Cortex of kidney (tissue), 1 donor: Measurements from ENCODE around the gene FOXN1.
"Not testable (repeated sequence)": the region's sequence is repeated elsewhere in the genome, so short reads cannot be mapped to it uniquely, and the experiment has no call there.

Source experiments
- DNase-seq: peaks from one replicate; lab custom pipeline; 2025; lab: John Stamatoyannopoulos, UW

The FOXN1 gene, protein sequence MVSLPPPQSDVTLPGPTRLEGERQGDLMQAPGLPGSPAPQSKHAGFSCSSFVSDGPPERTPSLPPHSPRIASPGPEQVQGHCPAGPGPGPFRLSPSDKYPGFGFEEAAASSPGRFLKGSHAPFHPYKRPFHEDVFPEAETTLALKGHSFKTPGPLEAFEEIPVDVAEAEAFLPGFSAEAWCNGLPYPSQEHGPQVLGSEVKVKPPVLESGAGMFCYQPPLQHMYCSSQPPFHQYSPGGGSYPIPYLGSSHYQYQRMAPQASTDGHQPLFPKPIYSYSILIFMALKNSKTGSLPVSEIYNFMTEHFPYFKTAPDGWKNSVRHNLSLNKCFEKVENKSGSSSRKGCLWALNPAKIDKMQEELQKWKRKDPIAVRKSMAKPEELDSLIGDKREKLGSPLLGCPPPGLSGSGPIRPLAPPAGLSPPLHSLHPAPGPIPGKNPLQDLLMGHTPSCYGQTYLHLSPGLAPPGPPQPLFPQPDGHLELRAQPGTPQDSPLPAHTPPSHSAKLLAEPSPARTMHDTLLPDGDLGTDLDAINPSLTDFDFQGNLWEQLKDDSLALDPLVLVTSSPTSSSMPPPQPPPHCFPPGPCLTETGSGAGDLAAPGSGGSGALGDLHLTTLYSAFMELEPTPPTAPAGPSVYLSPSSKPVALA

DNA sequence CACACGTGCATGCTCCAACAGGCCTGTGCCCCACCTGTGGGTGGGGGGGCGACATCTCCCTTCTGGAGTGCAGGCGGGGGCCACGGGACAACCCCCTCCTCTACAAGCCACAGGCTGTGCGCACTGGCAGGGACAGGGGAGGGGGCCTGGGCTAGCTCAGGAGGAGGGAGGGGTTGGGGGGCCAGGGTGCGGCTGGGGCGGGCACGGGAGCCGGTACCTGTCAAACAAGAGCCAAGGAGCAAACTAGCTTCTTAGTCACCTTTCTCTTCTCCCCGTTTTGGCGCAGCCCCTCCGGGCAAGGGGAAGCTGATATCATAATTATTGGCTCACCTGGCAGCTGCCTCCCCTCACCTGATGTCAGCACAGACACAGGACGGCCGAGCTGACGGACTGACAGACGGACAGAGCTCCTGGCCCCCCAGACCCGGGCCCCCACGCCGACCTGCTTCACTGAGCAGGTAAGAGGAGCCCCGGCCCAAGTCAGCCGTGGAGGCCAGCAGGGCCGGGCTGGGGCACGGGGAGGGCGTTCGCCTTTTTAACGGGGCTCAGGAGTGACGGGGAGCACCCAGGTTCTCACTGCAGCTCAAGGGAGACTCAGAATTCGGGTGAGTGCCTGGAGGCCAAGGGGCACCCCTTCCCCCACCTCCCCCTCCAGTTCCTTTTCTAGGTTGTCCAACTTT, at the start of gene FOXN1:
FOXN1 (plus strand) TSS at position 363 of the 680 bp plus-strand sequence. CDS start 17,622 bp downstream, outside the sequence.
- no peak for DNase-seq

DNA sequence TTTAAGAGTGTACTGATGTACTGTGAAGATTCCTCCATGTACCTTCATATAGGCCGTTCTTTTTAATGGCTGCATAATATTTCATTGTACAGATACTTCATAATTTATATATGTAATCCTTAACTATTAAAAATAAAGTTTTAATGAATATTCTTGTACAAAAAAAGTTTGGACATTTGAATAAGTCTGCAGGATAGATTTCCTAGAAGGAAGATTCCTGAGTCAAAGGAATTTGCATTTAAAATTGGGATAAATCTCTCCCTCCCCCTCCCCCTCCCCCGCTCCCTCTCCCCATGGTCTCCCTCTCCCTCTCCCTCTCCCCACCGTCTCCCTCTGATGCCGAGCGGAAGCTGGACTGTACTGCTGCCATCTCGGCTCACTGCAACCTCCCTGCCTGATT, 48.3 kb upstream of the FOXN1 start:
- no peak for DNase-seq

DNA sequence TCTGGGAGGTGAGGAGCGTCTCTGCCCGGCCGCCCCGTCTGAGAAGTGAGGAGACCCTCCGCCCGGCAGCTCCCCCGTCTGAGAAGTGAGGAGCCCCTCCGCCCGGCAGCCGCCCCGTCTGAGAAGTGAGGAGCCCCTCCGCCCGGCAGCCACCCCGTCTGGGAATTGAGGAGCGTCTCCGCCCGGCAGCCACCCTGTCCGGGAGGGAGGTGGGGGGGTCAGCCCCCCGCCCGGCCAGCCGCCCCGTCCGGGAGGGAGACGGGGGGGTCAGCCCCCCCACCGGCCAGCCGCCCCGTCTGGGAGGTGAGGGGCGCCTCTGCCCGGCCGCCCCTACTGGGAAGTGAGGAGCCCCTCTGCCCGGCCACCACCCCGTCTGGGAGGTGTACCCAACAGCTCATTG, 47.3 kb upstream of the FOXN1 start:
- not testable (repeated sequence) for DNase-seq

DNA sequence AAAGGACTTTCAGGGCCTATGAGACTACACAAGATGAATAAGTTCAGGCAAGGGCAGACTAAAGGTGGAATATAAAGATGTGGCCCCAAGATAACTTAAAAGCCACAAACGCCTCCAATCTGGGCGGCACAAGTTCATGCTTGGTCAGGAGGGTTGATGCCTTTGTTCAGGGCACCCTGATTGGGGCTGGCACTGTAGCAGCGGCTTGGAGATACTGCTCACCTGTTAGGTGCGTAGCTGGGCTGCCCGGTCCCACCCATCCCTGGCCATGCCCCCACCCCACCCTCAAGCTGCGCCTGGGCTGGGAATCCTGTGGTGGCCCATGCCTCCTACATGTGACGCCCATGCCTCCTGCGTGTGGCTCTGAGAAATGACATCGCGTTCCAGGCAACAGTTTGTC, 45.2 kb upstream of the FOXN1 start:
- no peak for DNase-seq

DNA sequence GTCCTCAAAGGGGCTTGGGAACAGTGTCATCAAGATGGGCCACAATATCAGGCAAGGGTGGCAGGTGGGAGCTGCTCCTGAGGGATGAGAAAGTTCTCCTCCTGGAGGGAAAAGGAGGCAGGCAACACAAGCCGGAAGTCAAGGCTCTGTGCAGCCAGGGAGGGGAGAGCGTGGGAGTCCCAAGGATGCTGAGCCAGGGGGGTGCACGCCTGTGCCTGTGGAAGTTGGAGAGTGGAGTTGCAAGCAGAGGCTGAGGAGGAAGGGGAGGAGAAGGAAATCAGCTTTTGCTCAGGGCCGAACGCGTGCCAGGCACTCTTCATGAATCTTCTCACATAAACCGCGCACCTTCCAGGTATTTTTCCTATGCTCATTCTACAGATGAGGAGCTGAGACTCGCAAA, 40.1 kb upstream of the FOXN1 start:
- no peak for DNase-seq

DNA sequence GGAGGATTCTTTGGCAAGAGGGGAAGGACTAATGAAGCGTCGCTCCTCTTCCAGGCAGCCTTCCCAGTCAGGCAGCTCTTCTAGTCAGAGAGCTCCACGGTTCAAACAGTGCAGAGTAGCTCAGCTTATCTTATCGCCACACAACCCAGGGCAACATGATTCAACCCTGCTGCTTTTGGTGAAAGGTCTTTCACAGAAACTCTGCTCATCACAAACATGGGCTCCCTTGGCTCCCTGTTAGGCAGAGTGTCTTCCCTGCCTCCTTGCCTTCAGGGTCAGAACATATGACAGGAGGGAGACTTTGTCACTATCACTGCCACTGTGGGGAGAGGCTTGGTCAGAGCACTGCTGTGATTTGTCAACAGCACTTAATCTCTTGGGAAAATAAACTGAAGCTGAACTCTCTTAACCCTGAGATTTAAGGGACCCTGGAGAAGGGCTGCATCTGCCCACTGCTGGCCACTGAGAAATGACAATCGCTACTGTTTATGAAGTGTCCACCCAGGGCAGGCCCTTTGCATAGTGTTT, 39.6 kb upstream of the FOXN1 start:
- no peak for DNase-seq

DNA sequence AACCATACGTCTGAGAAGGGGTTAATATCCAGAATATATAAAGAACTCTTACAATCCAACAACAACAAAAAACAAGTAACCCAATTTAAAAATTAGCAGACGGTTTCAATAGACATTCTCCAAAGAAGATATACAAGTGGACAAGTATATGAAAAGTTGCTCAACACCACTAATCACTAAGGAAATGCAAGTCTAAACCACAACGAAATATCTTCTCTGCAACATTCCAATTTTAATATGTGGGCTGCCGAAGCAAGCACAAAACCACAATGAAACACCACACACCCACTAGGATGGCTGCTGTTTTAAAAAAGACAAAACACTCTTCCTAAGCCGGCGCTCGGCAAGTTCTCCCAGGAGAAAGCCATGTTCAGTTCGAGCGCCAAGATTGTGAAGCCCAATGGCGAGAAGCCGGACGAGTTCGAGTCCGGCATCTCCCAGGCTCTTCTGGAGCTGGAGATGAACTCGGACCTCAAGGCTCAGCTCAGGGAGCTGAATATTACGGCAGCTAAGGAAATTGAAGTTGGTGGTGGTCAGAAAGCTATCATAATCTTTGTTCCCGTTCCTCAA, 38.6 kb upstream of the FOXN1 start:
- no peak for DNase-seq

DNA sequence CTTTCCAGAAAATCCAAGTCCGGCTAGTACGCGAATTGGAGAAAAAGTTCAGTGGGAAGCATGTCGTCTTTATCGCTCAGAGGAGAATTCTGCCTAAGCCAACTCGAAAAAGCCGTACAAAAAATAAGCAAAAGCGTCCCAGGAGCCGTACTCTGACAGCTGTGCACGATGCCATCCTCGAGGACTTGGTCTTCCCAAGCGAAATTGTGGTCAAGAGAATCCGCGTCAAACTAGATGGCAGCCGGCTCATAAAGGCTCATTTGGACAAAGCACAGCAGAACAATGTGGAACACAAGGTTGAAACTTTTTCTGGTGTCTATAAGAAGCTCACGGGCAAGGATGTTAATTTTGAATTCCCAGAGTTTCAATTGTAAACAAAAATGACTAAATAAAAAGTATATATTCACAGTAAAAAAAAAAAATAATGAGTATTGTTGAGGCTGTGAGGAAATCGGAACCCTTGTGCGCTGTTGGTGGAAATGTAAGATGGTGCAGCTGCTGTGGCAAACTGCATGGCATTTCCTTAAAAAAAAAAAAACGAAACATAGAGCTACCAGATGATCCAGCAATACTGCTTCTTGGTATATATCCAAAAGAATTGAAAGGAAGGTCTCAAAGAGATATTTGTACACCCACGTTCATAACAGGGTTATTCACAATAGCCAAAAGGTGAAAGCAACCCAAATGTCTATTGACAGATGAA, 38.0 kb upstream of the FOXN1 start:
- not testable (repeated sequence) for DNase-seq

DNA sequence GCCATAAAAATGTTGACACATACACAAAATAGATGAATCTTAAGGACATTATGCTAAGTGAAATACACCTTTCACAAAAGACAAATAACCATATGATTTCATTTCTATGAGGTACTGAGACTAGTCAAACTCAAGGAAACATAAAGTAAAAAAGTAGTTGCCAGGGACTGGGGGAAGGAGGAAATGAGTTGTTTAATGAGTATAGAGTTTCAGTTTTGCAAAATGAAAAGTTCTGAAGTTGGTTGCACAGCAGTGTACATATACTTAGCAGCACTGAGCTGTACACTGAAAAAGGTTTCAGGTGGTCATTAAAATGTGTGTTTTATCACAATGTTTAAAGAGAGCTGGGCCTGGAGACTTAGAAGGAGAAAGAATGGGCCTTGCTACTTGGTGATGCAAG, 37.4 kb upstream of the FOXN1 start:
- no peak for DNase-seq

DNA sequence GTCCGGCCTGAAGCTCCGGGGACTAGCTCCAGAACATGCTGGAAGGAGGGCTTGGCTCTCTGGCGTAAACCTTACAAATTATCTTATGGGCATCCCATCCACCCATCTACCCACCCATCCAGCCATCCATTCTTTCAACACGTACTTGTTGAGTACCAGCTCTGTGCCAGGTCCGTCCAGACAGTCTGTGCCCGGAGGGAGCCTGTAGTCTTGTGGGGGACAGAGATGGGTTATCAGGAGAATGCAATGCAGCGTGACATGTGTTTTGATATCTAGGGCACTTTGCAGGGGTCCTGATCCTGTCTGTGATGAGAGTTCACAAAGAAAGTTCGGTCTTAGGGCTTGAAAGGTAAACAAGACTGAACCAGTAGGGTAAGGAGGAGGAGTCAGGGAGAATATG, 36.8 kb upstream of the FOXN1 start:
- no peak for DNase-seq

DNA sequence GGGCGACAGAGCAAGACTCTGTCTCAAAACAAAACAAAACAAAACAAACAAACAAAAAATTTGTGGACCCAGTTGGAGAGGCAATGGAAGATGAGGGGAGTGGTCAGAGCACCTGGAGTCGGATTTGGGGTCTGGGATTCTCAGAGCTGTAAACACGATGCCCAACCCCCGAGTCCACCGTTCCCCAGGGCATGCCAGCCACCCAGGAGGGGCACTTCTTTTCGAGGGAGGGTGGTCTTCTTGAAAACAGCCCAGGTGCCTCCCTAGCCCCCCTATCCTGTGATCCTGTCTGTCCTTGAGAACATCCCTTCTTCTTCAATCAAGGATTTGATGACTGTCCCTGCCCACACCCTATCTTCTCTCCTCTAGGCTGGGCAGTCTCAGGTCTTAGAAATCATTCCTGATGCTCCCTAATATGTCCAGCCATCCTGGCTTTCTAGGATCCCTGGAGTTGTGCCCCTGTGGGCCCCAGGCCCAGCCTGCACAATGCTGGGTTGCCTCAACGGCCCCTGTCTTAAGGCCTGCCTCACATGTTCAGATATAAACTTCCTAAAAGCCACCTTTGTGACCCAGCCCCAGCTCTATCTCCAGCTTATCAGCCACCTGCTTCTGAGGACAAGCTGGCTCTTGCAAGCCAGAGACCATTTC, 35.8 kb upstream of the FOXN1 start:
- no peak for DNase-seq

DNA sequence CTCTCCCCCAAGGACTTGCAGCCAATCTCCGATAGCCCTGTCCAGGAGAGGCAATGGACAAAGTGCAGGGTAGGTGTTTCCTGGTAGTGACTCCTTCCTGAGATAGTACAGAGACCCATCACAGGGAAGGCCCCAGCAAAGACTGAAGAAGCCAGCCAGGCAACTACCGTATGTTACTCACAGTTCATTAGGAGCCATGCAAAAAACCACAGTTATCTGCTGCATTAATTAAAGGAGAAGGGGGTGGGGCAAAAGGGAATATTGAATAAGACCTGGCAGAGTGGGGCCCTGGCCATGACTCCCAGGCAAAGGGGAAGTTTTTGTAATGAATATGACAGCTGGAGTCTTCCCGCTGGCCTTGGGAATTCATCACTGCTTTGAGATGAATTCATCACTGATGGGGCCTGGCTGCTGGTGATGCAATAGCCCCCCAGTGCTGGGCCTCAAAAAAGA, 35.2 kb upstream of the FOXN1 start:
- DNase-seq: no peak

DNA sequence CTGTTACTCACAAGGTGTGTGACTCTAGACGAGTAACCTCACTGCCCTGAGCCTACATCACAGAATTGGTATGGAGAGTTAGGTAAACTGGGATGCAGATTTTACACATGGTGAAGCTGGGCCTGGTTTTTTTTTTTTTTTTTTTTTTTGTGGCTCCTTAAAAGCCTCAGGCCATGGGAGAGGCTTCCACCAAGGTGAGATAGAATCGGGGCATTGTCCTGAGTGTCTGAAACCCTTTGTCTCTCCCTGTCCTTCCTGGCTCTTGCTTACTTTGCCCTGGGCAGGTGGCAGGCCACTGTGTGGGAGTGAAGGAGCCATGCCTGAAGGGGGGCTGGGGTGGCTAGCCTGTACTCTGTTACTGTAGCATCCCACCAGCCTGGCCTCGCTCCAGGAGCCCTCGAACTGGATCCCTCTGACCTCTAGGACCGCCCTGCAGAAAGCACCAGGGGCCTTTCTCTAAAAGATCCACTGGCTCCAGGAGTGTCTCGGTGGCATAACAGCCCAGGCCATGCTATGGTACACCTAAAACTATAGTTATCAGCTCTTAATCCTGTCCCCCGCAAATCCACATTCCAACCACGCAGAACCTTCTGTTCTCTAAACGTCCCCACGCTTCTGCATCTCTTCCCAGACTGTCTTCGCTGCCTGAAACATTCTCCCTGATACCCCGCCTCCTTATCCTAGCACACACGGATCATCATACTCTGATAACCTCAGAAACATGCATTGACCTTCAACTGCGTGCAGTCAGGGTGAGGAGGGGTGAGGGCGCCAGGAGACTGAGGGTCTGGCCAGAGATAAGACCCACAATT, 34.4 kb upstream of the FOXN1 start:
- DNase-seq: no peak

DNA sequence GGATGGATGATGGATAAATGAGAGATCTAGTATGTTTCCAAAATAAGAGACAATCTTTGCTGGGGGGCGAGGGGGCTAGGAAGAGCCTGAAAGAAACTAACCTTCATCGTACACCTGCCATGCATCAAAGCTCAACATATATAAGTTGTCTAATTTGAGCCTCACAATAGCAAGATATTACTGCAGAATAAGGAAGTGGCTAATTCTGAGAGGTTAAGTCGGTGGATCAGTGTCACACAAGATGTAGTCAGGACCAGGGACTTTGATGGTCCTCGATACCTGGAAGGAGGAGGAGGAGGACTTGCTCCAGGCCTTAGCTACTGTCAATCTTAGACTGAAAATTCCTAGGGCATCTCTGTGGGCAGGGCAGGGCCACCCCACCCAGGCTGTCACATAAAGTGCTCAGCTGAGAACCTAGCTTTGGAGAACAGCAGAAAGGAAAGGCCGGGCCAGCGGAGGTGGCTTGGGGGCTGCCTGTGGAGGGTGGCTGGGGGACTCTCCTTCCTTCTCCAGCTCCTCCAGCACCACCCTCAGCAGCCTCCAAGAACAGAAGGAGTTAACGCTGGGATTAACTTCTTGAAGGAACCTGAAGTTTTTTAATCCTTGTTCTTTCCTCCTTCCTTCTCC, 33.2 kb upstream of the FOXN1 start:
- no peak for DNase-seq

DNA sequence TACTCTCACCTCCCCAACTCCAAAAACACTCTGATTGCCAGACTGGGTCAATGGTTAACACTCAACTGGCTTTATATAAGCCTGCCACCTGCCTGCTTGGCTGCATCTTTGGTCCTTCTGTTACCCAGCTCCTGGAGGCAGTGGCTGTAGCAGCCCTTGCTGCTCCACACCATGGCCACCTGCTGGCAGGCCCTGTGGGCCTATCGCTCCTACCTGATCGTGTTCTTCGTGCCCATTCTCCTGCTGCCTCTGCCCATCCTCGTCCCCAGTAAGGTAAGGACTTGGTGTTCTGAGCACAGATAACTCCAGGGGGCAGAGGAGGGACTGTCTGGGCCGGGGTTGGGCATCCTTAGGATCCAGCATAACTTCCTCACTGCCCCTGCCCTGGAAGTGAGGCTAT, 32.6 kb upstream of the FOXN1 start, which contains the start of gene SLC13A2:
SLC13A2 (plus strand) TSS at position 103 of the 400 bp plus-strand sequence; CDS start at position 172, 69 bp downstream.
- DNase-seq: no peak

DNA sequence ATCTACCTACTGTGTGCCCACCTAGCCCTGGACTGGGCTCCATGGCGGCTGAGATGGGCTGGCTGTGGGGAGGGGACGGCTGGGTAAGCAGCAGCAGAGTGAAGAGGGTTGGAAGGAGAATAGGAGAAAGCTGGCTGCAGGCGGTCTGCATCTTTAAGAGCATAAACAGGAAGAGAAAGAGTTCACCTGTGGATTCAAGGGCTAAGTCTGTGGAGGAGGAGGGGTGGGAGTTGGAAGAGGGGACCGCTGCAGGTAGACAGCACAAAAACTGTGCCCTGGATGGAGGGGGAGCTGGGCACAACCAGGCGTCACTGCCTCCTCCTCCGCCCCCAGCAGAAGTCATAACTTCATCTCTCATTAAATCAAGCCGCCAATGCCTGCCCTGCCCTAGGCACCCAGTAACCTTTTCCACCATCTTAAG, 32.0 kb upstream of the FOXN1 start:
- DNase-seq: no peak

DNA sequence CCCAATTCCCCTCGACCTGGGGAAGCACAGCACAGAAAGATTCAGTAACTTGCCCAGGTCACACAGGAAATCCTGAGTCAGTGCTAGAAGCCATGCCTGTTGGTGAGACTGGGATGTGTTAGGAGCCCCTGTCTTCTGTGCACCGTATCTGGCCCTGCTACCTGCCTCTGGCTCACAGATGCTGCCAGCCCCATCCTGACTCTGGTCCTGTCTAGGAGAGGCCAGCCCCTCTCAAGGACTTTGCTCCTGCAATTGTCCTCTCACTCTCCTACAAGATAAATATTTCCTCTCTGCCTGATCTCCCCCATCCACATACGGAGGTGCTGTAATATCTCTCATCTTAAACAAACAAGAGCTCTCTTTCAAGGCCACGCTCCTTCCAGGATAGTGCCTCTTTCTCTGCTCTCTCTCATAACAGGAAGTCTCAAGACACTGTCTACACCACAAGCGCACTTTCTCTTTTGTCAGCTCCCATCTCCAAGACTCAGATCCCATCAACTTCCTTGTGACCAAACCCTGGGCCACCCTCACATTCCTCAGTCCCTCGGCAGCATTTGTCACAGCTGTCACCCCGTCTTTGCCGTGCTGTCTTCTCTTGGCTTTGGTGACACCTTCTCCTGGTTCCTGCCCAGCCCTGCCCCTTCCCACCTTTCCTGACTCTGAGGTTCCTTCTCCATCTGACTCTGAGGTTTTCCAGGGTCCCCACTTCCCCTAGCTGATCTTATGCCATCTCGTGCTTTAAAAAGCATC, 30.8 kb upstream of the FOXN1 start:
- no peak for DNase-seq

DNA sequence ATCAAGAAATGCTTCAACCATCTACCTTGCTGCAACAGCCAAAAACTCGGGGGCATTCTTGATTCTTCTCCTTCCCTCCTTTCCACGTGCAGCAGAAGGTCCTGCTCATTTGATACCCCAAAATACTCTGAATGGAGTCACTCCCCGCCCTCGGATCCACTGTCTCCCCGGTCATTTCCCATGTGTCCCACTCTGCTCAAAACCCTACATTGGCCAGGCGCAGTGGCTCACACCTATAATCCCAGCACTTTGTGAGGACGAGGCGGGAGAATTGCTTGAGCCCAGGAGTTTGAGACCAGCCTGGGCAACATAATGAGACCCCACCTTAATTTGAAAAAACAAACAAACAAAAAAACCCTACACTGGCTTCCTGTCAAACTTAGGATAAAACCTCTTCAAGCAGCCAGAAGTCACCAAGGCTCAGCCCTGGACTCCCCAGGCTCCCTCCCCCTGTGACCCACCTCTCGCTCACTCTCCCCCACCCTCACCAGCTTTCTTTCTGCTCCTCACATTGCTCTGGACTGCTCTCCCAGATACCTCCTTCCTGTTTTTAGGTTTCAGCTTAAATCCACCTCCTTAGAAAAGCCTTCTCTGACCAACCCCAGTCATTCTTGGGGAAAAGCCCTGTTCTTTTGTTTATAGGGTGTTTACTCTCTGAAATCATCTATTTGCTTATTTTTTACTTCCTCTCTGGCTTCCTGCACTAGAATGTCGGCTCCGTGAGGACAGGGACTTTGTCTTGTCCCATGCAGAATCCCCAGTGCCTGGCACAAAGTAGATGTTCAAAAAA, 29.9 kb upstream of the FOXN1 start:
- DNase-seq: no peak
